ENCODE data around the gene KCTD10.

KCTD10 gene

DNA sequence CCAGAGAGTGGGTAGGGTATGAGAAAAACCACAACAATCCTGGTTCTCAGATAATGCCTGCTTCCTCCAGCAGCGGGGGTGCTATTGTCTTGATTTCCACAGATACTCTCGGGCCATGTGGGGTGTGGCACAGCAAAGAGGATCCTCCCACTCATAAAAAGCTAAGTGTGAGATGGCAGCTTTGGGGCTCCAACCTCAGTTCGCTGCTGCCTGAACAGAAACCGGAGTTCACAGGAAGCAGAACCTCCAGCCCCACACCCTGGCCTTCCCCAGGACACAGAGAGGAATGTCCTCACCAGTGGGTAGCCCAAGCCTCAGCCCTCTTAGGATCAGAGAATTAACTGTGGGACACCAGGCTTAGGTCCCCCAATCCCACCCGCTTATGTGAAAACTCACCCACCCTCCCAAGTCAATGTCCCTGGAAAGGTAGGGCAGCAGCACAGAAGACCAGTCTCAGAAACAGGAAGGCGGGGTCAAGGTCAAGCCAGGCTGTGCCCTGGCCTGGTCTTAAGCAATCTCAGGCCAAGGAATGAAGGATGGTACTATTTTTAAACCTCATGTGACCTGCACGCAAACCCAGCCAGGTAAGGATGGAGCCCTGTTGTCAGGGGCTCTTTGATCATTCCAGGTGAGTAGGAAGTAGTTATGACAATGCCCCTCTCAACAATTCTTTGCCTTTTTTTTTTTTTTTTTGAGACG, 9.0 kb downstream of the KCTD10 start:
- DNase-seq = peak in 1 of 2 donors; percentile 4

DNA sequence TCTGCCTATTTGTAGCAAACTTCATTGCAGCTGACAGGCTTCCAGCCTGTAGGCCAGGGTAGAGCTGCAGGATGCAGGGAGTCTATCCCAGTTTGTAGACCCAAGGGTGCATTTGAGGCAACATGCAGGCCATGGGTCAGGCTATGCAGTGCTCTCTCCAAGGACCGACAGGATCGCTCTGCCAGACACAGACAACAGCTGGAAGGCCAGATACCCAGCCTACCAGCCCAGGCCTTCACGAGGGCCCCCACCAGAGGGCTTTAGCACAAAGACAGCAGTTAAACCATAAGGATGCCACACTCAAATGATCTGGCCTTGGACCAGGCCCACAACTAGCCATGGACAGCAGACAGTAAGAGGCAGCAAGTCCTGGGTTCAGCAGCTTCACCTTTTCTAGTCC, 10.3 kb downstream of the KCTD10 start:
- no peak for DNase-seq

- no peak for DNase-seq
Measured at GRCh38 chr12:109466305-109466704, 10.8 kb downstream of the KCTD10 start.

GRCh38 chr12:109464642-109465351, 12.3 kb downstream of the KCTD10 start:
- DNase-seq = no peak

DNA sequence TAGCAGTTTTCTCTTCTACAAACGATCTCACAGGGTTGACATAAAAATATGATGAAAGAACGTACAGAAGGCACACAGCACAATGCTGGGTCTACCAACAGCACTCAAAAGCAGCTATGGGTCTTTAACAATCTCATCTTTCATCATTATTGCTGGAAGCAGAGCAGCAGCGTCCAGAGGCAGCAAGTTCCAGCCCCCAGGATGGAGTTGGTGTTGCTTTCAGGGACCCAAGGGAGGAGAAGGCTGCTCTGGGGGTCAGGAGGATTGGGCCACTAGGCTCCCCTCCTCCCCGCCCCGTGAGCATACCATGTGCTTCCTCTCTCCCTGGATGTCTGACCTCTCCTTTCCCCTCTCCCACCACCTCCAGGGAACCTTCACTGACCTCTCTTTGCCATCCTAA, 13.3 kb downstream of the KCTD10 start:
- no peak for DNase-seq

GRCh38 chr12:109462868-109463692, 14.0 kb downstream of the KCTD10 start:
- DNase-seq = no peak

DNA sequence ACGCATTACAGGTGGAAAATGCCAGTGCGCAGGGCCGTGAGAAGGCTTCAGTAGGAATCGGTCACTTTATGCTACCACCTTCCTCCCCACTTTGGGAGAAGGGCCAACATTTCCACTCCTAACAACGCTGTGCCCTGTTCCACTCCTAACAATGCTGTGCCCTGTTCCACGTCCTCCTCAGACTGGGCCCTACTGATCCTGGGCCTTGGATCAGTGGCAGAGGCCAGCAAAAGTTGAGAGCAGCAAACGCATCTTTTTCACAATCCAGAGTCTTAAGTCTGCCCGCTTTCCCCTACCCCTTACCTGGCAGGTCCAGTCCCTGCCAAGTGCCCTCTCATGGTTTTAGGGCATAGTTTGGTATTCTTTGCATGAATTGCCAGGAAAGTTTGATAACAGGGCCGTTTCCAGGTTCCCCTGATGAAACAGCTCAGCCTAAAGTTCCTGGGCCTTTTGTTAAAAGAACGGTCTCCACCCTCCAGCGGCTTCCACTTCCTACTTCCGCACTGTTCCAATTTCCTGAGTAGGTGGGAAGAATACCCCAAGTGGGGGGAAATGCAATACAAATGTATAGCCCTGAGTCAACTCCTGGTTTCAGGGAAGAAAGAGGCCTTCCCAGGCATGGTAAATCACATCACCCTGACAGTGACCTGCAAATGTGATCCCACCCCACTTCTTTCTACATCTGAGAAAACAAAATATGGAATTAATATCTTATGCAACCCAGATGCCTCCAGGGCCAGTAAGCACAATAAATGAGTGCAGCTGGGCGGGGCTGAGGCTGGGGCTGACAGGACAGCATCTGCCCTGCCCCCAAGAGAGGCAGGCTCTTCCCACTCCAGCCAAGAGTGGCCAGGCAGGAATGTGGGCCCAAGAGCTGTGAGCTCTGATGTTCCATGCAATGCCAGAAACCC, 15.0 kb downstream of the KCTD10 start:
- no peak for DNase-seq

- peak in 1 of 2 donors; percentile 31 for DNase-seq
Measured at GRCh38 chr12:109461049-109461845, 15.9 kb downstream of the KCTD10 start.

DNA sequence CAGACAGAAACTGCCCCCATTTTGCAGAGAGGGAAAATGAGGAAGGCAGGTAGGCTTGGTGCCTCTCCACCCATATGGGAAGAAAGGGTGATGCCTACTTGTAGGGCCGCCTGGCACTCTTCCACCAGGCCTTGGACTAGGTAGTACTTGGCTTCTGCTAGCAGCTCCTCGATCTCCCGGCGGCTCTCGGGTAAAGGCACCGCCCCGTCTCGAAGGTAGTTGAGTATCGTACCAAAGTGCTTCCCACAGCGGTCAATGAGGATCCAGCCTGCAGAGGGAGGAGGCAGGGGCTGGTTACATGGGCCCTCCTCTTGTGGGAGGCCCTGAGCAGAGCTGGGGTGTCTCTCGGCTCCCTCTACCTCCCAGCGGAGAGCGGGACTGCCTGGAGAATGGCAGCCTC, 16.6 kb downstream of the KCTD10 start:
- no peak for DNase-seq

GRCh38 chr12:109459247-109459646, 17.9 kb downstream of the KCTD10 start:
- no peak for DNase-seq

GRCh38 chr12:109458771-109459208, 18.3 kb downstream of the KCTD10 start:
- no peak for DNase-seq

- DNase-seq = no peak
Measured at GRCh38 chr12:109458086-109458485, 19.0 kb downstream of the KCTD10 start.

- no peak for DNase-seq
Measured at GRCh38 chr12:109455706-109456105, 21.4 kb downstream of the KCTD10 start.

DNA sequence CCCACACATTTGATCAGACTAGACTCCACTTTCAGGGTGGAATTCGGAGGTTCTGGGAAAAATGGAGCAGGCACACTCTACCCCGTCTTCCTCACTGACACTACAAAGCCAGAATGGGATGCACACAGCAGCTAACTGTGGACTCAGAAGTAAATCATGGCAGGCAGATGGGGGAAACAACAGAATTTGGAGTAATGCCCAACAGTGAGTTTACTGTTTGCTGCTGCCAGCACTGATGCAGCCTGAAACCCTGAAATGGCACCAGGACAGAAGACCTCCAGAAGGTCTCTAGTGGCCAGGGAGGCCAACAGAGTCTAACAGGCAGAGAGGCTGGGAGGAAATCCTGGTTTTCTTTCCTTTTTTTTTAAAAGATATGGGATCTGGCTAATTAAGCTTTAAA, 24.6 kb downstream of the KCTD10 start:
- DNase-seq = no peak

DNA sequence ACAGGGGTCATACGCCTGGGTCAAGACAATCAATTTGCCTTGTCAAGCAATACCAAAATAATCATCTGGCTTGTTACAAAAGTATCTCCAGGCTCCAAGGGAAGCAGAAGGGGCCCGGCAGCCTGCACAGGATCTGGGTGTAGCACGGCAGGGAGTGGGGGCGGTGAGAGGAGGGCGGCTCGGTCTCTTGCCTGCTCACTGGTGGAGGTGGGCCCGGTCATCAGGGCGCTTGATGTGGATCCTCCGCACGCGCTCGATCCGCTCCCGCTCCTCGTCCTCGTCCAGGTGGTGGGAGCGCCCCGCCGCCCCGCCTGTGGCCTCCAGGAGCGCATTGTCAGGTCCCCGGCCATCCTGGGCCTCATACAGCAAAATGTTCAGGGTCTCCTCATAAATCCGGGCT, 25.7 kb downstream of the KCTD10 start:
- no peak for DNase-seq

- no peak for DNase-seq
Measured at GRCh38 chr12:109450980-109451379, 26.1 kb downstream of the KCTD10 start.

GRCh38 chr12:109449845-109450532, 27.1 kb downstream of the KCTD10 start:
- no peak for DNase-seq

DNA sequence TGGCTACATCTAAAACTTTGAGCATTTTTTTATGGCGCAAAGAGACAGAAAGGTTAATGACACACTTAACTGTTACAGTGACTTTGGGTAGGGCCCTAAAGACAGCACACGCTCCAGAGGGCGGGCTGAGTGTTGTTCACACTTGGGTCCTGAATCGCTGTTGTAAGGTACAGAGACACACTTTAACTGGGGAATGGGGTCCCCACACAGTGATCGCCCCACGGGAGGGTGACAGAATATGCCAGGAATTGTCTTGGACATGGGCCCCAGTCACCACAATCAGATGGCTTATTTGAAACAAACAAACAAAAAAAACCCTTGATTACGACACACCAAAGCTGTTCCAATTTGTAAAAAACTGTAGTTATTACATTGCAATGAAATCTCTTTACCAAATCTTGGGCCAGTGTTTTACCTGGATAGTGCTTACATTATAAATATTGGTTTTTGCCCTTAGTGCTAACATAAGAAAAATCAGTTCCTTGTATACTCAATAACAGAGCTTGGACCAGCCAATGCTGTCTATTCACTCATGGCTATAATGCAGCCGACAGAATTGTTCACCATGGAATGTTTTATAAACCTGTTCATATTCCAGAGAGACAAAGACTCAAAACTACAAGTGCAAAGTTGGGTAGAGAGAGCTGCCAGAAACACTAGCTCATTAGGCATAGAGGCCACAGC, 28.3 kb downstream of the KCTD10 start:
- DNase-seq = no peak

DNA sequence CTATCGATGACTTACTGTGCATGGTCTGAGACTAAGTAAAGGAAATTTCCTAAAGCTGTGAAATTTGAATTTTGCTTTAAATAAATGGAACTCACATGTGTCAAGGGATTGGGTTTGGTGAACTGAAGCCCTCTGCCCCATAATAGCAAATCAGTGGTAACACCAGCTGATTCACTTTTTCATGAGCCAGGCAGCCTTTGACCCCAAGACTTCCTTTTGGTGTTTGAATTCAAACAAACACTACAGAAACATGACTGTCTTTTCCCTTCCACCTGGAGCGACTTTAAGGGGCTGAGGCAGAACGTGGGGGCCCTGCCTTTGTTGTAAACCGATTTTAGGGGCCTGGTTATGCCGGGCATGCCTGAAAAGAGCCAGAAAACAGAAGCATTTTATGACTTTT, 28.8 kb downstream of the KCTD10 start:
- DNase-seq = no peak

DNA sequence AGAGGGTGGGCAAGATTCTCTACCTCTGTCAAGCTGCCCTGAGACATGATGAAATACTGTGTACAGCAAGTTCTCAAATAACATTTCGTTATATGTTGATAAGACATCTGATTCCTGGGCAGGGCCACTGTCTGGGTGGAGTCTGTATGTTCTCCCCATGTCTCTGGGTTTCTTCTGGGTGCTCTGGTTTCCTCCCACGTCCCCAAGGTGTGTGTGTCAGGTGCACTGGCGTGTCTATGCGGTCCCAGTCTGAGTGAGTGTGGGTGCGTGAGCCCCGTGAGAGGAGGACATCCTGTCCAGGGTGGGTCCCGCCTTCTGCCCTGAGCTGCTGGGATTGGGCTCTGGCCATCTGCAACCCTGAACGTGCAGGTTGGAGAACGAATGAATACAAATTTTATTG, 29.6 kb downstream of the KCTD10 start:
- DNase-seq = no peak

Measured in CD4-positive, alpha-beta T cell treated with Interleukin-1 beta for 1 hour (primary cell).